Activated CD8-positive, alpha-beta memory T cell treated with anti-CD3 and anti-CD28 coated beads for 1 hour (primary cell): ENCODE results near the gene ARHGEF9.
"Not testable (repeated sequence)": the region's sequence is repeated elsewhere in the genome, so short reads cannot be mapped to it uniquely, and the experiment has no call there.

Experiments used
- DNase-seq, 2 donors: peaks; one replicate each; pipeline ENCODE4 v3.0.0-alpha.2; 2020; ENCODE audit warnings: low read depth in 1 of 2; ENCODE audit errors: extremely low read depth in 1 of 2

ARHGEF9 gene

DNA sequence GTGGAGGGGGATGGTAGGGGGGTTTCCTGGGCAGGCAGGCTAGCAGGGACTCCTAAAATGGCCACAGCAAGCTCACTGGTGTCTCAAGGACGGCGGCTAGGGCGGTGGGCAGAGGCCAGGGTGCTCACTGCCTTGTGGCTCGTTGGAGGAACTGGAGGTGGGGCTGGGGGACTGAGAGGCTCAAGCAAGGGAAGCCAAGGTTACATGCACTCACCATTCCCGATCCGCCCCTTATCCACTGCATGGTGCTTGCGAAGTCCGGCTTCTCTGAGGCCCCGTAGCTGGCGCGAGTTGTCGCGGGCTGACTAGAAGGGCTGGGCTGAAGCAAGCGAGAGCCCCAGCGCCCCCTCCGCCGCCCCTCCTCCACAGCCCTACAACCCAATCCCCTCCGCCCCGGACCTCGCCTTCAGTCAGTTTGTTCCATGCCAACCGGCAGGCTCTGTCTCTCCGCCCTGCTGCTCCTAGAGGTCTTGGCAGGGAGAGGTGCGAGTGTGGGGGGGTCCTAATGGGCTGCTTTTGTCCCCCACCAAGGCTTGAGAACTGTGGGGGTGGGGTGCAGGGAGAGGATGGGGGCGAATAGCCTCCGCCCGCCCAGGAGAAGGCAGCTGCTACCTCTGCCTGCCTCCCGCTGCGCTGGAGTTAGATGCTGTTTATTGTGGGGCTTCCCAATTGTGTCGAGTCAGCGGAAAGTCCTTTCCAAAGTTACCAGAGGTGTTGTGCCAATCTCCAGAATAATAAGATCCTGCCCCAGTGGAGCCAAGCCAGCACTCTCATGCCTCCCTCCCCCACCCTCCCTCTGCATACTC is at the start of gene ARHGEF9:
Gene ARHGEF9 (minus strand): TSS at position 313 of the 806 bp plus-strand sequence. CDS start 69 bp downstream, at position 244.
- no peak for DNase-seq

GRCh38 chrX:63825446-63825845 is 40.4 kb upstream of the ARHGEF9 start:
- not testable (repeated sequence) for DNase-seq

GRCh38 chrX:63818156-63818555 is 33.1 kb upstream of the ARHGEF9 start:
- no peak for DNase-seq

DNA sequence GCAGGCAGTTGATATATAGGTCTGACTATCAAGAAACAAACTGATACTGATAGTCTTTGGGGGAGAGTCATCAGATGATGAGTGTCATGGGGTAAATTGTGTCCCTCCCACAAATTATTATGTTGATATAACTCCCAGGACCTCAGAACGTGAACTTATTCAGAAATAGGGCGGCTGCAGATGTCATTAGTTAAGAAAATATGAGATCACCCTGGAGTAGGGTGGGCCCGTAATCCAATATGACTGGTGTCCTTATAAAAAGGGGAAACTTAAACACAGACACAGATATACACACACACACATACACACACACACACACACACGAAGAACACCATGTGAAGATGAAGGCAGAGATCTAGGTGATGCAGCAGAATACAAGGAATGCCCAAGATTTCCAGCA is 32.7 kb upstream of the ARHGEF9 start:
- DNase-seq, result no peak

DNA sequence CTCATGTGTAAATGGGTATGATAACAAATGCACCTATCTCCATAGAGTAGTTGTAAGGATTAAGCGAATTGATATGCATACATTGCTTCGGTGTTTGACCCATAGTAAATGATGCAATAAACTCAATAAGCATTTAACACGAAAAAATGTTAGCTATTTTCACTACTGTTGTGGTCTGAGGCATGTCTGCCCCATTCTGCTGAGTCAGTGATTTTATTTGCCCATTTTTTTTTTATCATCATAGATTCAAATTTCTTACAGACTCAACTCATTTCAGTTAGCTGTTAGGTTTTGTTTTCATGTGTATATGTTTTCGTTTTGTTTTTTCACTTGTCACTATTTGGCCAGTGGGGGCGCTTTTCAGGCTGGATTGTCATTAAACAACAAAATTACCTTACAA is 27.8 kb upstream of the ARHGEF9 start:
- no peak for DNase-seq

DNA sequence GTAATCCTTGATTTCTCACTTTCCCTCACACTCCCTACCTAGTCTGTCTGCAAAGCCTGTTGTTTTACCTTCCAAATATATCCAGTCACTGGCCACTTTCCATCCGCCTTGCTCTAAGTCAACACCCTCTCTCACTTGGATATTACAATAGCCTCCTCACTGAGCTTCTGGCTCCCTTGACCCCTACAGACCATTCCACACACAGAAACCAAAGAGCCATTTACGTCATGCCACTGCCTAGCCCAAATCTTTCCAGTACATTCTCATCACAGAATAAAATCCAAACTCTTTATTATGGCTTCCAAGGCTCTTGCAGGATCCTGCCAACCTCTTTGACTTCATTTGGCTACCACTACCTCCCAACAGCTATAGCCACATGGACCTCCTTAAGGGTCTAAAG is 25.7 kb upstream of the ARHGEF9 start:
- DNase-seq, result no peak

- no peak for DNase-seq
Observed at GRCh38 chrX:63809173-63809572, 24.2 kb upstream of the ARHGEF9 start.

DNA sequence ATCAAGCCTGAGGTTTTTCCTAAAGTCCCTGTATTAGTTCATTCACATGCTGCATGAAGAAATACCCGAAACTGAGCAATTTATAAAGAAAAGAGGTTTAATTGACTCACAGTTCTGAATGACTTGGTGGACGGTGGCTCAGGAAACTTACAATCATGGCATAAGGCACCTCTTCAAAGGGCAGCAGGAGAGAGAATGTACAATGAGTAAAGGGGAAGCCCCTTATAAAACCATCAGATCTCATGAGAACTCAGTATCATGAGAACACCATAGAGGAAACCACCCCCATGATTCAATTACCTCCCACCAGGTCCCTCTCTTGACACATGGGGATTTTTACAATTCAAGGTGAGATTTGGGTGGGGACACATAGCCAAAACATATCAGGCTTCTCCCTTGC is 10.4 kb upstream of the ARHGEF9 start:
- not testable (repeated sequence) for DNase-seq

GRCh38 chrX:63785708-63786040 is 660 bp upstream of the ARHGEF9 start:
- DNase-seq, result no peak

DNA sequence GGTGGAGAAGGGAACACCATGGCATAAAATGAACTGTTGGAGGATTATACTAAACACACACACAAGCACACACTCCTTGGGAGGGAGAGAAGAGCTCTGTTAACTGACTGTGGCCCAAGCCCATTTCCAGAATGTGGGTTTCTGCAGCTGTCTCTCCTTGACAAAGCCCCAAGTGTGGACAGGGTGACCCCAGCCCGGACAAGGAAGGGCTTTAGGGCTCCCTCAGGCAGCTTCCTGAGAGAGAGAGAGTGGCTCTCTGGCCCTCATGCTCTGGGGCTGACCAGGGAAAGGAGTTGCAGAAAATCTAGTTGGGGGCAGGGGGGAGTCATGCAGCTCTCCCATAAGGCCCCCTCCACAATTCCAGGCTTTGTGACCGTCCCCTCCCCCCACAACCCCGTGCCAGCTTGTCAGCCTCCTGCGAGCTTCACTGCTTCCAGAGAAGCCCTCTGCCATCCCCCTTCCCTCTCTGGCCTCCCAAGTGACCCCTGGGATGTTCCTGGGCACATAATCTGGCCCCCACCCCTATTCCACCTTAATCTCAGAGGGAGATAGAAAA is 590 bp downstream of the ARHGEF9 start:
- DNase-seq, result no peak

GRCh38 chrX:63782515-63782914 is 2.5 kb downstream of the ARHGEF9 start:
- no peak for DNase-seq

DNA sequence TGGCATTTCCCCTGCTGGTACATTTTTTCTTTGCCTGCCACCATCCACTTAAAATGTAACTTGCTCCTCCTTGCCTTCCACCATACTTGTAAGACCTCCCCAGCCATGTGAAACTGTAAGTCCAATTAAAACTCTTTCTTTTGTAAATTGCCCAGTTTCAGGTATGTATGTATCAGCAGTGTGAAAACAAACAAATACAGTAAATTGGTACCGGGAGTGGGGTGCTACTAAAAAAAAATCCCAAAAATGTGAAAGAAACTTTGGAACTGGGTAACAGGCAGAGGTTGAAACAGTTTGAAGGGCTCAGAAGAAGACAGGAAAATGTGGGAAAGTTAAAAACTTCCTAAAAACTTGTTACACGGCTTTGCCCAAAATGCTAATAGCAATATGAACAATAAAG is 16.3 kb downstream of the ARHGEF9 start:
- no peak for DNase-seq

DNA sequence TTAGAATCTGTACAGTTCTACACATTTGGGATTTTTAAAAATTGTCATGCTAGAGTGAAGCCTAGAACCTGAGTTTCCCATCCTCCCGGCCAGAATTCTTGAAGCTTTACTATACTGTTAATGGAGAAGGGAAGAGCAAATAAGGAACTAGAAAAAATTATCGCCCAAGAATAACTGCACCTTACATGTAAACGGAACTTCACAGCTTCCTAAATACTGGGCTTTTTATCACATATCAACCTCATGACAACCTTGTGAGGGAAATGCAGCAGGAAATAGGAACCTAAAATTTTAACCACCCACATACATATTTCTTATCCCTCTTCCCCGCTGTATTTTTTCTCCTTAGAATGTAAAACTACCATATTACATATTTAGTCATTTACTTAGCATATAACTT is 19.3 kb downstream of the ARHGEF9 start:
- no peak for DNase-seq

DNA sequence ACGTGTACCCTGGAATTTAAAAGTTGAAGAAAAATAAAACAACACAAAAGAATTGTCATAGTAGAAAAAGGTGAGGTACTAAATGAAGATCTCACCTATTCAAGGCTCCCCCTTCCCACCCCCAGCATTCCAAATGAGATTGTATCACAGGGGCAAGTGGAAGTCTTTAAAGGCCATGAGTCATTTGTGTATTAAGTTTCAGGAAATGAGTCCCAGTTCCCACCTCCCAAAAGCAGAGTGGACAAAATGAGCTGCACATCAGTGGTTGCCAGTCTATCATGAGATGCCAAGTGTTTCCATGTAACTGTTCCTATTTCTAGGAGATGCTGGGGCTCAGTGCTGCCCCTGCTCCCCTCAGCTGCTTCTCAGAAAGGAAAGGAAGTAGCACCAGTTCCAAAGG is 20.1 kb downstream of the ARHGEF9 start:
- no peak for DNase-seq

DNA sequence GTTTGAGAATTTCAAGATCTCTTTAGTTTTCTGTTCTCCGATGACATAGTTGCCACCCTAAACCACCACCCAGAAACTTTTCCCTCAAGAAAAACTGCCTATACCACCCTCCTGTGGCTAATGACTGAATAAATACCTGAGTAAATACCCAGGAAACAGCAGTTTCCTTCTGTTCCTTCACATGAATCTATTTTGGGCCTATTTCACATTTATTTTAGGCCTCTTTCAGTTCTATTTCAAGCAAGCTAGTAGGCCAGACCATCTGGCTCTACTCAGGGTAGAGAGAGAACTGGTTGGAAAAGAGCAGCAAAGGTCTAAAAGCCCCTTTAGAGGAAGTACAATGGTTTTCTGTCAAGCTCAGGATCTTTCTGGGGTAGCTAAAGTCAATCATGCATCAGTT is 23.4 kb downstream of the ARHGEF9 start:
- DNase-seq, result no peak

DNA sequence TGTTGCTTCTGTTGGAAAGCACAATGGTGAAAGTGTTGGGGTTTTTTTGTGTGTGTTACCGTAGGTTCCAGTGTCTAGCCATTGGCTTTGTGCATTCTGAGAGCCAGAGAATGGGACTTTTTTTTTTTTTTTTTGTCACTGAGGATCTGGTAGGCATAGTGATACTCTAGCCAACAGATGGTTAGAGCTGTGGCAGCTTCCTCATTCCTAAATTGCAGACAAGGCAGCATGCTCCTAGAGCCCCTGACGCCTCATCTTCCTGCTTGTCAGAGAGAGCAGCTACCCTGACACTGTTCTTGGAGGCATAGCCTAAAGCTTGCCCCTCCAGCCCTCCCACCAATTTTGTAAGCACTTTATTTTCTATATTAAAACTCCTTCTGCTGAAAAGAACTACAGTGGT is 27.0 kb downstream of the ARHGEF9 start:
- no peak for DNase-seq

DNA sequence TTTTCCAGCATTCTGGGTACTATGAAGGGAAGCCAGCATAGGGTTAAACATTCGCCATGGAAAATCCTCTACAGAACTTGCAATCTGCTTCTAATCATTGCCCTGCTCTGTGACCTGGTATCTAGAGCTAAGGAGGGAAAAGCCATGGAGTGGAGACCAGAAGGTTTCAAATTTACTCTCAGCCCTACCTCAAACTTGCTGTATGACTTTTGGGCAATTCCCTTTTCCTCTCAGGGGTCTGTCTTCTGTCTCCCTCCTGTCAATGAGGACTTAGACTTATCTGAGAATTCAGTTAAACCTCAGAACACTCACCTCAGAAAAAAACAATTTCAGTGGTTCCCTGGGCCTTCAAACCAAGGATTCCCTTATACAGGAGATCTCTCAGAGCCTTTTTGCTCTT is 29.1 kb downstream of the ARHGEF9 start:
- no peak for DNase-seq

DNA sequence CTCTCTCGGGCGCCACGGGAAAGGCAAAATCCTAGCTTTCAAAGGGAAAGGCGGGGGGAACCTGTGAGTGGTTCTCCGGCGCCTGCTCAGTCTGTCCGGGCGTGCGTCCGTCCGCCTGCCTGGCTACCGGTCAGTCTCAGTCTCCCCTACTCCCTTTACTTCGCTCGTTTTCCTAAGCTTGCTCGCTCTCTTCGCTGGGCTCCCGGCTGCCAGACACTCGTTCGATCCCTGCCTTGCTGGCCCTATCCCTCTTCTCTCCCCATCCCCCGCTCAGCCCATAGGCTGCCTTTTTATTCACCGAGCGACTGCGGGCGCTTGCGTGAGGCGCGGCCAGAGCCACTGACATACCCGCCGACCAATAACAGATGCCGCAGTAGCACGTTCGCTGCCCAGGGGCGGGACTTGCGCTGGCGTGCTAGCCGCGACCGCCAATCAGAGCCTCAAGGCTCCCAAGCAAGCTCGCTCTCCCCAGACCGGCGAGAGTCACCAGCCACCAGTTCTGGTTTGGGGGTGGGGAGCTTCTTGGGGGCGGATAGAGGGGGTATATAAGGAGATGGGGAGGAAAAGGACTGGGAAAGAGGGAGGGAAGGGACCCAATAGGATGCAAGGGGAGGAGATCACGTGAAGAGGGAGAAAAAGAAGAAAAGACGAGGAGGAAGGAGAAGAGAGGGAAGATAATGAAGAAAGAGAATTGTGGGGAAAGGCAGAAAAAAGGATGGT is 30.0 kb downstream of the ARHGEF9 start:
- DNase-seq, result peak; percentile 57 to 70

DNA sequence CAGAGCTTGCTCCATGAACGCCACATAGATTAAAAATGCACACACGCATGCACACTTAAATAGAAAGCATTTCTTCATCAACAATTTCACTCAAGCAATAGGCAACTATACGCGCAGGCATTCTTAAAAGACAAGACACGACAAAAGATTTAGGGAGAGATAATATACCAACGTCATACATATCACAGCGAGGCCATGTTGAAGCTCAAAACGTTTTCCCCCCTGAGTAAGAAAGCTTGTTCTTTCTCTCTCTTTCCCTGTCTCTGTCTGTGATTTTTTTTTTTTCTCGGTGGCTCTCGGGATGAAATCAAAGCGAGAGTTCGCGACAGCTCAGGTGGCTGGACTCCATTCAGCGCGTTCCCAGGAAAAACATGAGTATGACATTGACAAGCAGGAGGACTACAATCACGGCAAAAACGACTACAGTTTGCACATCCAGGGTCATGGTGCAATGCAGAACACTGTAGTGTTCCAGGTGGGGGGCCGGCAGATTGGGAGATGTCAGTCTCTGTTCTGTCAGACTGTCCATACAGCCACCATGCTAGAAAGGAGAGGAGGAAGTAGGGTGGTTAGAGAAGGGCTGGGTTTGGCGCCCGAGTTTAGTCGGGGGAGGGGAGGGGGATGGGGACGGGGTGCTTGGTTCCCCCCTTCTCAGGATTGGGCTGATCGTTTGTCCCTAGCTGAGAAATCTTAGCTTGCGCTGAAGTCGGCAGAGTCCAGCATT is 30.7 kb downstream of the ARHGEF9 start:
- peak in 1 of 2 donors; percentile 1 for DNase-seq

DNA sequence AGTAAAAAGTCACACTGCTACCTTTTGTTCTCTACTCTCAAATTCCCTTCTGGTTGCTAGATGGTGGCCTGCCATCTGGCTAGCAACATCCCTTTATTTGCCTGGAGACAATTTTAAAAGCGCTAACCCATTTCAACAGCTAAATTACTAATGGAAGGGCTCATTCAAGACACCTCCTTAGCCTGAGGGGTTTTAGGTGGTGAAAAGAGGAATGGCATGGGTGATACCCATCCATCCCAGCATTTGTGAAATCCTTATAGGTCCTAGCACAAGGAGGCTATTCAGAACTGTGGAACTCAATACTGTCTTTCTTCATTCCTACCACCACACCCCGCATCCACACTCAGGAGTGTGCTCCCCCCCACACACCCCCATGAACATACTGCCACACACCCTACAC is 33.5 kb downstream of the ARHGEF9 start:
- DNase-seq, result no peak

- DNase-seq, result no peak
Observed at GRCh38 chrX:63750811-63751210, 34.2 kb downstream of the ARHGEF9 start.
